T-helper 17 cell (primary cell): ENCODE measurements around the gene RIMS4. TPM values are rescaled to one million over a fixed set of nuclear protein-coding genes. Genes with fewer than 3 reads are reported as not detected.

ENCODE experiments used
- ATAC-seq: fragments of 150-1000 bp; cut with Tn5 transposase; 2 replicates; pipeline ENCODE4 v1.10.0; 2021; ENCODE audit warnings: mild to moderate bottlenecking, moderate library complexity
- DNase-seq, 3 donors: peaks; one replicate each; pipeline versions ENCODE4 v3.0.0 to v3.0.0-alpha.2; 2020 to 2021
- H3K9me3 ChIP-seq: one replicate; pipeline ENCODE4 v1.7.0; 2013; ENCODE audit warnings: low read length, mild to moderate bottlenecking; ENCODE audit not compliant: control insufficient read depth, poor library complexity, severe bottlenecking
- H3K27ac Mint-ChIP-seq: one replicate; pipeline ENCODE4 v1.8.0; 2022; ENCODE audit warnings: mild to moderate bottlenecking, moderate library complexity, mixed read lengths
- H3K27me3 Mint-ChIP-seq: one replicate; pipeline ENCODE4 v1.8.0; 2022; ENCODE audit warnings: mixed read lengths
- H3K36me3 Mint-ChIP-seq: one replicate; pipeline ENCODE4 v1.8.0; 2022; ENCODE audit warnings: low read depth, mixed read lengths
- H3K4me1 Mint-ChIP-seq: one replicate; pipeline ENCODE4 v1.8.0; 2022; ENCODE audit warnings: mild to moderate bottlenecking, mixed read lengths
- H3K4me3 Mint-ChIP-seq: one replicate; pipeline ENCODE4 v1.8.0; 2022; ENCODE audit warnings: mild to moderate bottlenecking, moderate library complexity, mixed read lengths
- total RNA-seq, 4 donors: library from RNA in 2 of 4; stranded (reverse) in 2 of 4; gene quantifications; one replicate each; pipeline ENCODE4 v1.2.3 and lab custom pipeline; 2022 to 2026

The RIMS4 gene
- total RNA-seq, 2 donors from 2014 or later: not detected

DNA sequence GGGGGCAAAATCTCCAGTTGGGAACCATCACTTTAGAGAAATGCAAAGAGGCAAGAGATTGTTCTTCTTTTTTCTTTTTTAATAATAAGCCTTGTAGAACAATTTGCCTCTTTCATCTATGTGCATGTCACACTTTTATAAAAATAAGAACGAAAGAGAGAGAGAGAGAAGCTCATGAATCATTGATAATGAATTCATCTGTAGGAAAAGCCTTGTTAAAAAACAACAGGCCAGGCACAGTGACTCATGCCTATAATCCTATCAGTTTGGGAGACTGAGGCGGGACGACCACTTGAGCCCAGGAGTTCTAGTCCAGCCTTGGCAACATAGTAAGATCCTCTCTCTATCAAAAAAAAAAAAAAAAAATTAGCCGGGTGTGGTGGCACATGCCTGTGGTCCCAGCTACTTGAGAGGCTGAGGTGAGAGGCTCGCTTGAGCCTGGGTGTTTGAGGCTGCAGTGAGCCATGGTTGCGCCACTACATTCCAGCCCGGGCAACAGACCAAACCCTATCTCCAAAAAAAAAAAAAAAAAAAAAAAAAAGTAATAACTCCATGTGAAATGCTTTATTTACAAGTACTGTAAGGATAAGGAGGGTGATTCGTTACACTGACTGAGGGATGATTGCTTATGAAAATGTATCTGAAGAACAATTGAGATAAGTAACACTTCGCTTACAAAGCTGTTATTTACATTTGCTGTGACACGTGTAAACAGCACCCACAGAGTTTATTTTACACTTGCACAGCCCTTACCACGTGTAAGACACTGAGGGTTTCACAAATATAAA, 89.2 kb downstream of the RIMS4 start:
- Mint-ChIP-seq H3K4me3 (no peak overlapping the region), H3K36me3 (no peaks in the 10 kb centered on the region), H3K27ac (no peak overlapping the region), H3K4me1 (no peaks in the 10 kb centered on the region), H3K27me3 (no peaks in the 10 kb centered on the region)
- no peak for ATAC-seq
- DNase-seq: no peak
- no peaks in the 10 kb centered on the region for H3K9me3 ChIP-seq

DNA sequence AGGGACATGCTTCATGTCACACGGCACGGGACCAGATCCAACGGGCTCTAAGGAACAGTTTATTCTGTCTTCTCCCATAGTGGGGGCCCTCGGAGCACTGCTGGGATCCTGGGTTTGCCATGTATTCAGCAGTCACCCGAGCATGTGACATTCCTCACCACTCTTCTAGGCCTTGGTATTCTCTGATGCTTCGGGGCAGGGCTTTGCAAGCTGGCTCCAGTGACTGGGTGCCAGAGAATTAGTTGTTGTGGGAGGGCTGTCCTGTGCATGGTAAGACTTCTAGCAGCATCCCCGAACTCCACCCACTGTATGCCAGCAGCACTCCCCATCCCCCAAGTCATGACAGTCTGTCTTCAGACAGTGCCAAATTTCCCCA, 89.7 kb downstream of the RIMS4 start:
- no peaks in the 10 kb centered on the region for H3K36me3 Mint-ChIP-seq
- no peak for ATAC-seq
- no peaks in the 10 kb centered on the region for H3K9me3 ChIP-seq
- H3K4me3 Mint-ChIP-seq: no peak overlapping the region
- no peaks in the 10 kb centered on the region for H3K27me3 Mint-ChIP-seq
- H3K4me1 Mint-ChIP-seq: no peaks in the 10 kb centered on the region
- no peak for DNase-seq
- no peak overlapping the region for H3K27ac Mint-ChIP-seq

DNA sequence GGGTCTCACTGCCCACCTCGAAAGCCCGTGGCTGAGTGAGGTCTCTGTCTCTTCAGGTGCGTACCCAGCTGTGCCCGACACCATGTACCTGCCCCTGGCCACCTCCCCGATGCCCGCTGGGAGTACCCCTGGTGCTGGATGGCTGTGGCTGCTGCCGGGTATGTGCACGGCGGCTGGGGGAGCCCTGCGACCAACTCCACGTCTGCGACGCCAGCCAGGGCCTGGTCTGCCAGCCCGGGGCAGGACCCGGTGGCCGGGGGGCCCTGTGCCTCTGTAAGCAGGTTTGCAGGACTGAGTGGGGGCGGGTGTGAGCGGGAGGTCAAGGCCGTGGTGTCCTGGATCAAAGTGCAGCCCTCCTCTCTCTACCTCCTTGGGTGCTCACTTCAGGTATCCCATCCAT, 90.5 kb downstream of the RIMS4 start:
- ATAC-seq (no peak), DNase-seq (no peak)
- Mint-ChIP-seq H3K27ac (no peak overlapping the region), H3K4me1 (no peaks in the 10 kb centered on the region), H3K4me3 (no peak overlapping the region), H3K27me3 (no peaks in the 10 kb centered on the region), H3K36me3 (no peaks in the 10 kb centered on the region)
- H3K9me3 ChIP-seq: no peaks in the 10 kb centered on the region

DNA sequence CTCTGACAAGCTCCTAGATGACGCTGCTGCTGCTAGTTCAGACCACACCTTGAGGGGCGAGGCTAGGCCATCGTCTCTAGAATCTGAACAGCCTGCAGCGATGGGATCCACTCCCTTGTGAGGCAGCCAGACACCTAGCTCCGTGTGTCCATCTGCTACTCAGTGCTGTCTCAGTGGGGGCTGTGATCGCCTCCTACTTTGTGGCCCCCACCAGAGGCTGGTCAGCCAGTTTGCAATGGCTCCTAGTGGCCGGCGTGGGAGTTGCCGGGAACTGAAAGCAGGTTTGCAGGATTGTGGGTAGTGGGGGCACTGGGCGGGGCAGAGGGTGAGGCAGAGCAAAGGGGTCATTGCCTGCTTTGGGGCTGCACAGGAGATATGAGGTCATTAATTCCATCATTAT, 92.4 kb downstream of the RIMS4 start:
- H3K4me3 Mint-ChIP-seq: no peak overlapping the region
- peaks cover 4% of the 10 kb centered on the region for H3K36me3 Mint-ChIP-seq
- DNase-seq (no peak), ATAC-seq (no peak)
- peaks cover 4% of the 10 kb centered on the region for H3K4me1 Mint-ChIP-seq
- H3K27ac Mint-ChIP-seq: no peak overlapping the region
- peaks cover 10% of the 10 kb centered on the region for H3K27me3 Mint-ChIP-seq
- no peaks in the 10 kb centered on the region for H3K9me3 ChIP-seq

DNA sequence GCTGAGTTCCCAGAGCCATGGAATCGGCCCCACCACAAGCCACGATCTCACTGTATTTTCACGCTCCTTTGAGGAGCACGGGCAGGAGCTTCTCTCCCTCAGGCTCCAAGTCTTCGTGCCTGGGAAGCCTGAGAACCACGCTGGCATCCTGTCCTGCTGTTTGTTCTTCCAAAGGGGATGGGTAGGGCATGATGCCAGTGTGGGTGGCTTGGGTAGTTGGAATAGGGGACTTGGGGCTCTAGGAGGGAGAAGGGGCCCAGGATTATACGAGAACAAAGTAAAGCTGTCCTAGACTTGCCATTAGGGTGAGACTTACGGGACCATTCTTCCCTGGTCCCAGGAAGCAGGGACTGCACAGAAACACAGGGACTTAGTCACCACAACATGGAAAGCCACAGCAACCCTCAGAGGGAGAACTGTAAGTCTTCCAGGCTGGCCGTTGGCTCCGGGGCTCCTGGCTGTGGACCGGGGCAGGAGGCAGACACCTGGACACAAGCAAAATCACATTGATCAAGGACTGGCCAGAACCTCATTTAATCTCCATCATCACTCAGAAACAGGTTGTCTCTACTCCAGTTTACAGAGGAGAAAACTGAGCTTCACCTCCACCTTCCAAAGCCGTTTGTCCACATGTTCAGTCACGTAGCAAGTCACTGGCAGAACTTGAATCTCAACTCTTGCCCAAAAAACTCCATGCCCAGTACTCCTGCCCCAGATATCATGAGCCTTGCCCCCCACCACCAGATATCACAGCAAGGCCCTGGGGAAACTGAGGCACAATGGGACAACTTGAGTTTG, 93.8 kb downstream of the RIMS4 start:
- Mint-ChIP-seq H3K36me3 (peaks cover 4% of the 10 kb centered on the region), H3K27me3 (peaks cover 16% of the 10 kb centered on the region), H3K27ac (no peak overlapping the region), H3K4me1 (peaks cover 4% of the 10 kb centered on the region), H3K4me3 (no peak overlapping the region)
- DNase-seq (no peak), ATAC-seq (no peak)
- H3K9me3 ChIP-seq: no peaks in the 10 kb centered on the region

DNA sequence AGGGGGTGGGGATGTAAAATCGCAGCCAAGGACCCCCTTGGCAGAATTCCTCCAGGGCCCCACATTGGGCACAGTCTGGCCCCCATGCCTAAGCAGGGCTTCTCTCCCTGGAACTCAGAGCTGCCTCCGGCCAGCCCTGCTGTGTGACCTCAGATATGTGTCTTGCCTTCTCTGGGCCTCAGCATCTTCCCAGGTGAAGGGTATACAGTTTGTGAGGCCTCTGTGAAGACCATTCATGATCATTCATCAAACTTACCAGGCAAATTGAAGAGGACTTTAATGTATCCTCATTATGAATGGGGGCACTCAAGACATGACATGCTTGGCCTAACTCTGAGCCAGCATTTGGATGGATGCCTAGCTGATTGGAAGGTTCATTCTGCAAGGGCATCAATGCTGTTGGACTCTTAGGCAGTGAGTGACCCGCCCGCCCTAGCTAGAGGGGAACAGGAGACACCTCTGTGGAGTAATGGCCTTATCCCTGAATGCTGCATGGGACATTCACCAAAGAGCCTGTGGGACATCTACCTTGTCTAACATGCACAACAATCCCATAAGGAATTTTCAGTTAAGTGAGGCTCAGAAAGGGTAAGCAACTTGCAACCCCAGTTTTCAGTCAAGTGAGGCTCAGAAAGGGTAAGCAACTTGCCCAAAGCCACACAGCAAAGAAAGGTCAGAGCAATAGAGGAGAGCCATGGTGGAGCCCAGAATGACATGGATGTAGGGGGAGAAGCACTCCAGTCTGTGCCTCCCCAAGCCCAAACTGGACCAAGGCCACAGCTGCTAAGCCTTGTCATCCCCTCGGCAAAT, 94.6 kb downstream of the RIMS4 start:
- Mint-ChIP-seq H3K27ac (no peak overlapping the region), H3K4me3 (no peak overlapping the region), H3K4me1 (peaks cover 4% of the 10 kb centered on the region), H3K27me3 (peaks cover 18% of the 10 kb centered on the region), H3K36me3 (peaks cover 4% of the 10 kb centered on the region)
- DNase-seq (no peak), ATAC-seq (no peak)
- H3K9me3 ChIP-seq: no peaks in the 10 kb centered on the region

DNA sequence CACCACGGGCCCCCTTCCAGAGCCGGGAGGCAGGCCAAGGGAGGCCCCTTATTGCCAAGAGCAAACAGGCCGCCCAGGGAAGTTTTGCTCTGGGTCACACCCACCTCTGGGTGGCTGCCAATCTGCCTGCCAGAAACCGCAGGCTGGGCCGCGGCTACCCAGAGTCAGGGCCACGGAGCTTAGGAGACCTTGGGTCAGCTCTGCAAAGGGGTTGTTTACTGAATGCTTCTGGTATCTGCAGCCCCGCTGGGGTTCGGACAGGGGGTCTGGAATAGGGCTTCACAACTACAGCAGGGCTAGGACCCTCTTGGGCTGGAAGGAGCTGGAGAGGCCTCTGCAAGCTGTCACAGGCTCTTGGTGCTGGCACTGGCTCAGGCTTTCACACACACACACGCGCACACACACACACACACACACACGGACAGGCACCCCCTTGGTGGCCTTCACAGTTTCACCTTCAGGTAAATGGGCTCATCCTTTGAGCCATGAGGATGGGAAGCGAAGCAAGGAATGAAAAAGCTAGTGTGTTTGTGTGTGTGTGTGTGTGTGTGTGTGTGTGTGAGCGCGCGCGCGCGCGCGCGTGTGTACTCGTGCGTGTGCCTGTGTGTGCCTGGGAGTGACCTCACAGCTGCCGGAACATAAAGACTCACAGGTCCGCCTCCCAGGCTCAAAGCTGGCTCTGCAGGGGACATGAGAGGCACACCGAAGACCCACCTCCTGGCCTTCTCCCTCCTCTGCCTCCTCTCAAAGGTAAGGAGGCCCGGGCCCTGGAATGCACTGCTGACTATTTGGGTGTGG, 95.4 kb downstream of the RIMS4 start, which contains the start of gene CCN5:
Gene CCN5 (plus strand): TSS at position 669 of the 798 bp plus-strand sequence. CDS start 22 bp downstream, at position 691.
- H3K9me3 ChIP-seq: no peaks in the 10 kb centered on the region
- Mint-ChIP-seq H3K4me3 (no peak within 1 kb of the TSS), H3K27ac (no peak within 1 kb of the TSS), H3K36me3 (peaks cover 4% of the 10 kb centered on the region), H3K27me3 (peaks cover 18% of the 10 kb centered on the region), H3K4me1 (peaks cover 4% of the 10 kb centered on the region)
- ATAC-seq: no peak
- DNase-seq: no peak

DNA sequence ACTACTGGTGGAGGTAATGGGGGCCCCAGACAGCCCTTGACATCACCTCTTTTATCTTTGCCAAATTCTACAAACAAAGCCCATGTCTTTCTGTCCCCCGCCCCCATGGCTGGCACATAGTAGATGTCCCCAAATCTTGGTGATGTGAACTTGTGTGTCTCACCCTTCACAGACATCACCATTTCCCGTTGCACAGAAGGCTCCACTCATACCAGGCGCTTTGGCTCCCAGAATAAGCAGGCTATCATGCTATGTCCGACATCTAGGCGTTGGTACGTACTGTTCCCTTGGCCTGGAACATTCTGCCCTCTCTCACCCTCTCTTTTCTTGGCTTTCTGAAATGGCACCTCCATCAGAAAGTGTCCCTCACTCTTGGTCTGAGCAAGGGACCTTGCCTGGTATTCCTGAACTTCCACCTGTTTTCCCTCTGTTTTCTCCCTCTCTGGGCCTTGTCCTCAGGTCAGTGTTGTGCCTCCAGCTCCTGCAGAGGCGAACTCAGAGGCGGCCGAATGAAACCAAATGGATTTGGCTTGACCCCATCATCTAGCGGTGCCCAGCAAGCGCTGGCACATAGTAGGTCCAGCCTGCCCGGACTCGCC, 96.1 kb downstream of the RIMS4 start:
- Mint-ChIP-seq H3K4me3 (no peak overlapping the region), H3K36me3 (peaks cover 4% of the 10 kb centered on the region), H3K4me1 (peaks cover 4% of the 10 kb centered on the region), H3K27ac (no peak overlapping the region), H3K27me3 (peaks cover 18% of the 10 kb centered on the region)
- DNase-seq (no peak), ATAC-seq (no peak)
- H3K9me3 ChIP-seq: no peaks in the 10 kb centered on the region

DNA sequence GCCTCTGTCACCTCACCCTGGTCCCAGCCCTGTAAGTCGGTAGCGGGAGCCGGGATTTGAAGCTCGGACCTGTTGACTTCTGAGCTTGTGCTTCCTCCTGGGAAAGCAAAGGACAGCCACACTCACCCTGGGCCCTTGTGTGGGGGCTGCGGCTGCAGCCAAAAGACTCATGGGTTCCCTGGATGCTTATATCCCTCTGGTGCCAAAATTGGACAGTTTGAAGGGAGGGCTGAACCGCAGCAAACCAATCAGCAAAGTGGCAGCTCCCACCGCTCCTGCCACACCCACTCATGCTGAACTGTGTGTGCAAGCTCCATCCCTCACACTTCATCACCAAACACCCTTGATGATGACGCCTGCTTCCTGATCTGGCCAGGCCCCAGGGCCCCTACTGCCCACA, 99.1 kb downstream of the RIMS4 start:
- H3K4me3 Mint-ChIP-seq: no peak overlapping the region
- no peak overlapping the region for H3K27ac Mint-ChIP-seq
- H3K9me3 ChIP-seq: no peaks in the 10 kb centered on the region
- H3K36me3 Mint-ChIP-seq: peaks cover 4% of the 10 kb centered on the region
- DNase-seq (no peak), ATAC-seq (no peak)
- peaks cover 24% of the 10 kb centered on the region for H3K27me3 Mint-ChIP-seq
- peaks cover 4% of the 10 kb centered on the region for H3K4me1 Mint-ChIP-seq

DNA sequence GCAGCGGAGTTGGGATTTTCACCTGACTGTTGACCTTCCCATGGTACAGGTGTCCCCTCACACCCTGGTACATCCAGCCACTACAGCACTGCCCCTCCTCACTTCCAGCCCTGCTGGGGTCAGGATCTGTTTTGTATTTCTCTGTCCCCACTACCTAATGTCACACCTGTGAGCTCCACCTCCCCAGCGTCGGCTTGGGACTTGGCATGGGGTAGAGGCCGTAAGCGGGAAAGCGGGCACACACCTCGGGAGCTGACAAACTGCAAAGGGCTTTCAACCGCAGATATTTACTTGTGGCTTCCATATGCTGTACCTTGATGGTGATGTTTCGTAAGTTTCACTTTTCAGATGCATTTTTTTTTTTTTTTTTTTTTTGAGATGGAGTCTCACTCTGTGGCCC, 100.5 kb downstream of the RIMS4 start:
- ATAC-seq (no peak), DNase-seq (no peak)
- Mint-ChIP-seq H3K36me3 (peaks cover 7% of the 10 kb centered on the region), H3K27me3 (peaks cover 24% of the 10 kb centered on the region), H3K4me3 (no peak overlapping the region), H3K27ac (no peak overlapping the region), H3K4me1 (peaks cover 4% of the 10 kb centered on the region)
- no peaks in the 10 kb centered on the region for H3K9me3 ChIP-seq

DNA sequence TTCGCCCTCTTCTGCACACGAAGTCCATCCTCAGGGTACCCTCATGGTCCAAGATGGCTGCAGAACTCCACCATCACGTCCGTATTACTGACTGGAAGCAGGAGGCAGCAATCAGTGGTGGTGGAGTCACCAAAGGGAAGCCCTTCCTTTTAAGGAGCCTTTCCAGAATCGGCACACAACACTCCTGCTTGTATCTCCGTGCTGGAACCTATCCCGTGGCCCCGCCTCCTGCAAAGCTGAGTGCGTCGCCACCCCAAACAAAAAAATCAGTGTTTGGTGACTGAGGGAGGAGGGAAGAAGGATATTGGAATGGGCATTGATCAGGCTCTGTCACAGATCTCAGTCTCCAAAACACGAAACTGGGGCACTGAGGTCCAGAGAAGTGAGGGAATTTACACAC, 101.0 kb downstream of the RIMS4 start:
- DNase-seq (no peak), ATAC-seq (no peak)
- Mint-ChIP-seq H3K4me3 (no peak overlapping the region), H3K36me3 (peaks cover 7% of the 10 kb centered on the region), H3K4me1 (peaks cover 4% of the 10 kb centered on the region), H3K27ac (no peak overlapping the region), H3K27me3 (peaks cover 21% of the 10 kb centered on the region)
- H3K9me3 ChIP-seq: no peaks in the 10 kb centered on the region

DNA sequence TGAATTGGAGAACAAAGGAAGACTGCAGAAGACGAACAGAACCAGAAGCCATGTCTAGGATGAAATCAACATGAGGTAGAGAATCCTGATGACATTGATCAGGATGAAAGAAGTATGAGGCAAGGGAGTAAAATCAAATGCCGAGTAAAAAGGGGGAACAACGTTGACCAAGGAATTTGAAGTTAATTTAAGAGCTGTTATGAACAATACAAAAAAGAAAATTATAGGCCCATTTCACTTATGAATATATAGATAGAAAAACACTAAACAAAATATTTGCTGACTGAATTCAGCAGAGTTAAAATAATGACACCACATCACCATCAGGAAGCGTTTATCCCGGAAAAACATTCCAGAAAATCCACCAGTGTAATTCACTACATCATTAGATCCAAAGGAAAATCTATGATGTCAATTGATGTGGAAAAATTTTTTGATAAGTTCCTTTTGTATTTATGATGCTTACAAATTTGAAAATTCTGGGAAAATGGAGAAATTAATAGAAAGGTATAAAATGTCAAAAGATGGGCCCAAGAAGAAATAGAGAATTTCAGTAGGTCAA, 103.2 kb downstream of the RIMS4 start:
- no peak overlapping the region for H3K4me3 Mint-ChIP-seq

More for the DNA sequence above, 103.2 kb downstream of the RIMS4 start:
- DNase-seq (no peak), ATAC-seq (no peak)
- no peak overlapping the region for H3K27ac Mint-ChIP-seq
- no peaks in the 10 kb centered on the region for H3K9me3 ChIP-seq
- peaks cover 3% of the 10 kb centered on the region for H3K36me3 Mint-ChIP-seq
- no peaks in the 10 kb centered on the region for H3K4me1 Mint-ChIP-seq
- H3K27me3 Mint-ChIP-seq: peaks cover 26% of the 10 kb centered on the region
